Measurements from ENCODE around the gene FBLN7.
"Not testable (repeated sequence)": the region's sequence is repeated elsewhere in the genome, so short reads cannot be mapped to it uniquely, and the experiment has no call there.

Gene FBLN7

GRCh38 chr2:112138159-112139032 is at the start of gene FBLN7:
Gene FBLN7, plus strand, starts transcription at chr2:112138385. Its CDS starts 271 bp downstream, at chr2:112138656.
- DNase-seq = peak; percentile 61

GRCh38 chr2:112089375-112089774 is 48.8 kb upstream of the FBLN7 start:
- no peak for DNase-seq

- no peak for DNase-seq
Measured at GRCh38 chr2:112092286-112093041, 45.7 kb upstream of the FBLN7 start.

- no peak for DNase-seq
Measured at GRCh38 chr2:112093216-112093615, 45.0 kb upstream of the FBLN7 start.

GRCh38 chr2:112095681-112096080 is 42.5 kb upstream of the FBLN7 start:
- no peak for DNase-seq

- DNase-seq = no peak
Measured at GRCh38 chr2:112096098-112096497, 42.1 kb upstream of the FBLN7 start.

- DNase-seq = no peak
Measured at GRCh38 chr2:112108178-112108832, 29.9 kb upstream of the FBLN7 start.

- no peak for DNase-seq
Measured at GRCh38 chr2:112109278-112109677, 28.9 kb upstream of the FBLN7 start.

GRCh38 chr2:112110966-112111365 is 27.2 kb upstream of the FBLN7 start:
- DNase-seq = no peak

- not testable (repeated sequence) for DNase-seq
Measured at GRCh38 chr2:112113354-112113753, 24.8 kb upstream of the FBLN7 start.

- no peak for DNase-seq
Measured at GRCh38 chr2:112118148-112118547, 20.0 kb upstream of the FBLN7 start.

GRCh38 chr2:112121682-112122254 is 16.4 kb upstream of the FBLN7 start:
- no peak for DNase-seq

GRCh38 chr2:112129060-112129459 is 9.1 kb upstream of the FBLN7 start:
- DNase-seq = no peak

- DNase-seq = no peak
Measured at GRCh38 chr2:112133344-112133743, 4.8 kb upstream of the FBLN7 start.

- no peak for DNase-seq
Measured at GRCh38 chr2:112134120-112134519, 4.1 kb upstream of the FBLN7 start.

GRCh38 chr2:112136096-112136495 is 2.1 kb upstream of the FBLN7 start:
- DNase-seq = no peak

- DNase-seq = no peak
Measured at GRCh38 chr2:112137516-112138158, 548 bp upstream of the FBLN7 start.

GRCh38 chr2:112139033-112139614 is 939 bp downstream of the FBLN7 start:
- not testable (repeated sequence) for DNase-seq

GRCh38 chr2:112139661-112140204 is 1.5 kb downstream of the FBLN7 start:
- DNase-seq = peak; percentile 11

GRCh38 chr2:112140205-112140802 is 2.1 kb downstream of the FBLN7 start:
- DNase-seq = peak; percentile 50

GRCh38 chr2:112140899-112141625 is 2.9 kb downstream of the FBLN7 start:
- DNase-seq = no peak
